T-helper 1 cell treated with Interleukin-12 subunit alpha and Interleukin-12 subunit beta and Interleukin-4 antibody, amounts not matched to agents 30 μg/mL and 1 μg/mL, for 36 hours (primary cell): ENCODE measurements around the gene TTC19.

Experiments
- H3K27ac Mint-ChIP-seq: one replicate; pipeline ENCODE4 v1.8.0; 2021; ENCODE audit warnings: mild to moderate bottlenecking, mixed read lengths
- H3K27me3 Mint-ChIP-seq: one replicate; pipeline ENCODE4 v1.8.0; 2021; ENCODE audit warnings: low read depth, mixed read lengths
- H3K36me3 Mint-ChIP-seq: one replicate; pipeline ENCODE4 v1.8.0; 2021; ENCODE audit warnings: low read depth, mixed read lengths
- H3K4me1 Mint-ChIP-seq: one replicate; pipeline ENCODE4 v1.8.0; 2021; ENCODE audit warnings: low read depth, mixed read lengths
- H3K4me3 Mint-ChIP-seq: one replicate; pipeline ENCODE4 v1.8.0; 2021; ENCODE audit warnings: mild to moderate bottlenecking, moderate library complexity, mixed read lengths
- H3K9me3 Mint-ChIP-seq: one replicate; pipeline ENCODE4 v1.8.0; 2021; ENCODE audit warnings: mixed read lengths

The TTC19 gene

GRCh38 chr17:15998031-15998562 is 1.5 kb upstream of the TTC19 start:
- no peak overlapping the region for H3K27ac Mint-ChIP-seq
- no peaks in the 10 kb centered on the region for H3K27me3 Mint-ChIP-seq
- no peaks in the 10 kb centered on the region for H3K9me3 Mint-ChIP-seq
- no peak overlapping the region for H3K4me3 Mint-ChIP-seq
- peaks cover 25% of the 10 kb centered on the region for H3K36me3 Mint-ChIP-seq
- H3K4me1 Mint-ChIP-seq = peaks cover 22% of the 10 kb centered on the region

- Mint-ChIP-seq H3K27me3 (no peaks in the 10 kb centered on the region), H3K36me3 (peaks cover 38% of the 10 kb centered on the region), H3K4me1 (peaks cover 22% of the 10 kb centered on the region), H3K27ac (peak overlapping the region; percentile 94), H3K4me3 (peak overlapping the region; percentile 99), H3K9me3 (no peaks in the 10 kb centered on the region)
Measured at GRCh38 chr17:15999974-16000827, 577 bp downstream of the TTC19 start.

GRCh38 chr17:16001226-16001897 is 1.7 kb downstream of the TTC19 start:
- Mint-ChIP-seq H3K27me3 (no peaks in the 10 kb centered on the region), H3K27ac (peak overlapping the region; percentile 94), H3K36me3 (peaks cover 45% of the 10 kb centered on the region), H3K4me3 (peak overlapping the region; percentile 99), H3K9me3 (no peaks in the 10 kb centered on the region), H3K4me1 (peaks cover 22% of the 10 kb centered on the region)

- Mint-ChIP-seq H3K27ac (no peak overlapping the region), H3K9me3 (no peaks in the 10 kb centered on the region), H3K27me3 (no peaks in the 10 kb centered on the region), H3K4me3 (no peak overlapping the region), H3K36me3 (peaks cover 53% of the 10 kb centered on the region), H3K4me1 (peaks cover 22% of the 10 kb centered on the region)
Measured at GRCh38 chr17:16002708-16003260, 3.2 kb downstream of the TTC19 start.

- Mint-ChIP-seq H3K4me3 (no peak overlapping the region), H3K4me1 (peaks cover 22% of the 10 kb centered on the region), H3K27ac (no peak overlapping the region), H3K36me3 (peaks cover 64% of the 10 kb centered on the region), H3K27me3 (no peaks in the 10 kb centered on the region), H3K9me3 (no peaks in the 10 kb centered on the region)
Measured at GRCh38 chr17:16003841-16004240, 4.2 kb downstream of the TTC19 start.

- Mint-ChIP-seq H3K27me3 (no peaks in the 10 kb centered on the region), H3K9me3 (no peaks in the 10 kb centered on the region), H3K36me3 (peaks cover 65% of the 10 kb centered on the region), H3K27ac (no peak overlapping the region), H3K4me1 (peaks cover 16% of the 10 kb centered on the region), H3K4me3 (no peak overlapping the region)
Measured at GRCh38 chr17:16005636-16006035, 6.0 kb downstream of the TTC19 start.

GRCh38 chr17:16007439-16007838 is 7.8 kb downstream of the TTC19 start:
- peaks cover 54% of the 10 kb centered on the region for H3K36me3 Mint-ChIP-seq
- H3K9me3 Mint-ChIP-seq = no peaks in the 10 kb centered on the region

GRCh38 chr17:16013943-16014407 is 14.4 kb downstream of the TTC19 start:
- H3K27me3 Mint-ChIP-seq = no peaks in the 10 kb centered on the region
- H3K27ac Mint-ChIP-seq = no peak overlapping the region
- peaks cover 30% of the 10 kb centered on the region for H3K36me3 Mint-ChIP-seq

More at GRCh38 chr17:16007439-16007838, 7.8 kb downstream of the TTC19 start:
- H3K4me3 Mint-ChIP-seq = no peak overlapping the region
- no peak overlapping the region for H3K27ac Mint-ChIP-seq
- no peaks in the 10 kb centered on the region for H3K27me3 Mint-ChIP-seq
- H3K4me1 Mint-ChIP-seq = peaks cover 2% of the 10 kb centered on the region

GRCh38 chr17:16019347-16019746 is 19.7 kb downstream of the TTC19 start:
- H3K36me3 Mint-ChIP-seq = peaks cover 31% of the 10 kb centered on the region
- no peaks in the 10 kb centered on the region for H3K27me3 Mint-ChIP-seq
- H3K4me1 Mint-ChIP-seq = peaks cover 7% of the 10 kb centered on the region
- no peak overlapping the region for H3K27ac Mint-ChIP-seq
- no peak overlapping the region for H3K4me3 Mint-ChIP-seq
- no peaks in the 10 kb centered on the region for H3K9me3 Mint-ChIP-seq

More at GRCh38 chr17:16013943-16014407, 14.4 kb downstream of the TTC19 start:
- Mint-ChIP-seq H3K4me3 (no peak overlapping the region), H3K9me3 (no peaks in the 10 kb centered on the region), H3K4me1 (peaks cover 2% of the 10 kb centered on the region)

GRCh38 chr17:16023881-16024280 is 24.3 kb downstream of the TTC19 start:
- no peaks in the 10 kb centered on the region for H3K27me3 Mint-ChIP-seq
- peaks cover 29% of the 10 kb centered on the region for H3K4me1 Mint-ChIP-seq
- peaks cover 52% of the 10 kb centered on the region for H3K36me3 Mint-ChIP-seq
- H3K27ac Mint-ChIP-seq = no peak overlapping the region
- no peaks in the 10 kb centered on the region for H3K9me3 Mint-ChIP-seq
- H3K4me3 Mint-ChIP-seq = no peak overlapping the region

GRCh38 chr17:16025202-16025601 is 25.6 kb downstream of the TTC19 start:
- peaks cover 29% of the 10 kb centered on the region for H3K4me1 Mint-ChIP-seq
- peaks cover 58% of the 10 kb centered on the region for H3K36me3 Mint-ChIP-seq
- no peak overlapping the region for H3K4me3 Mint-ChIP-seq
- H3K27me3 Mint-ChIP-seq = no peaks in the 10 kb centered on the region
- no peaks in the 10 kb centered on the region for H3K9me3 Mint-ChIP-seq
- H3K27ac Mint-ChIP-seq = no peak overlapping the region

GRCh38 chr17:16026895-16027294 is 27.3 kb downstream of the TTC19 start:
- peaks cover 28% of the 10 kb centered on the region for H3K4me1 Mint-ChIP-seq
- H3K27ac Mint-ChIP-seq = peak overlapping the region; percentile 84
- H3K4me3 Mint-ChIP-seq = no peak overlapping the region

GRCh38 chr17:16027708-16028584 is 28.3 kb downstream of the TTC19 start:
- Mint-ChIP-seq H3K9me3 (no peaks in the 10 kb centered on the region), H3K27me3 (no peaks in the 10 kb centered on the region), H3K4me3 (peak overlapping the region; percentile 31), H3K4me1 (peaks cover 24% of the 10 kb centered on the region), H3K27ac (peak overlapping the region; percentile 84), H3K36me3 (peaks cover 63% of the 10 kb centered on the region)

More at GRCh38 chr17:16026895-16027294, 27.3 kb downstream of the TTC19 start:
- Mint-ChIP-seq H3K36me3 (peaks cover 54% of the 10 kb centered on the region), H3K27me3 (no peaks in the 10 kb centered on the region), H3K9me3 (no peaks in the 10 kb centered on the region)
